SU-DHL-6 (cell line): ENCODE measurements around the gene DFFB.

ENCODE experiments used
- H2AFZ ChIP-seq: fragments of 200-600 bp; sonication (generic); 2 replicates; pipeline ENCODE4 v1.6.1; 2014; ENCODE audit warnings: low read depth, mild to moderate bottlenecking, moderate library complexity, mixed read lengths, antibody characterized with exemption, low read length; ENCODE audit not compliant: severe bottlenecking
- H3F3A ChIP-seq: fragments of 200-600 bp; shearing (Covaris generic); 2 replicates; pipeline ENCODE4 v1.6.0; 2016; ENCODE audit warnings: antibody characterized with exemption, mild to moderate bottlenecking; ENCODE audit not compliant: insufficient read depth
- H3K27ac ChIP-seq: fragments of 200-600 bp; sonication (generic); 2 replicates; pipeline ENCODE4 v1.5.1; 2016; ENCODE audit warnings: low read depth, mild to moderate bottlenecking, low read length, moderate library complexity, mixed read lengths
- H3K27me3 ChIP-seq: fragments of 200-600 bp; sonication (generic), shearing (Covaris generic); 2 replicates; pipeline ENCODE4 v1.6.0; 2014; ENCODE audit warnings: mild to moderate bottlenecking, low read length
- H3K36me3 ChIP-seq: fragments of 200-600 bp; sonication (generic); 2 replicates; pipeline ENCODE4 v1.6.1; 2014; ENCODE audit warnings: mild to moderate bottlenecking, low read length, mixed read lengths
- H3K4me2 ChIP-seq: fragments of 300-600, 200-600 bp; shearing (Covaris generic), sonication (generic); 2 replicates; pipeline ENCODE4 v1.6.0; 2014; ENCODE audit warnings: low read length, low read depth, mild to moderate bottlenecking; ENCODE audit not compliant: poor library complexity, severe bottlenecking
- H3K4me3 ChIP-seq: fragments of 200-600 bp; sonication (generic); 2 replicates; pipeline ENCODE4 v1.5.1; 2014; ENCODE audit warnings: antibody characterized with exemption, low read length, mild to moderate bottlenecking, mixed read lengths; ENCODE audit not compliant: insufficient read depth, poor library complexity, severe bottlenecking
- H3K79me2 ChIP-seq: fragments of 200-600 bp; sonication (generic); 2 replicates; pipeline ENCODE4 v1.6.1; 2014; ENCODE audit warnings: mild to moderate bottlenecking, low read length, moderate library complexity; ENCODE audit not compliant: insufficient read depth
- H3K9ac ChIP-seq: fragments of 200-600 bp; sonication (generic); 2 replicates; pipeline ENCODE4 v1.7.0; 2014; ENCODE audit warnings: mild to moderate bottlenecking, low read length
- H3K9me2 ChIP-seq: fragments of 200-600 bp; sonication (generic); replicated peaks from 2 replicates; pipeline ENCODE4 v1.6.1; 2014; ENCODE audit warnings: low read length; ENCODE audit not compliant: insufficient read depth
- H3K9me3 ChIP-seq: fragments of 200-600 bp; sonication (generic); 2 replicates; pipeline ENCODE4 v1.6.1; 2014; ENCODE audit warnings: low read length, mixed read lengths; ENCODE audit not compliant: insufficient read depth
- H4K20me1 ChIP-seq: fragments of 200-600 bp; sonication (generic); 2 replicates; pipeline ENCODE4 v1.6.1; 2014; ENCODE audit warnings: low read depth, mild to moderate bottlenecking, antibody characterized with exemption, low read length, moderate library complexity, mixed read lengths
- EZH2phosphoT487 ChIP-seq: fragments of 200-600 bp; sonication (generic), shearing (Covaris generic); conservative IDR thresholded peaks from 2 replicates; pipeline ENCODE4 v1.6.1; 2018; ENCODE audit warnings: mild to moderate bottlenecking, antibody characterized with exemption, low read length, moderate library complexity, mixed read lengths
- TF ChIP-seq, protein P1 (sequence below): fragments of 200-600 bp; sonication (generic); IDR thresholded peaks from one replicate; pipeline ENCODE4 v1.5.1; 2017; ENCODE audit warnings: antibody characterized with exemption, mild to moderate bottlenecking, low read length, moderate library complexity; ENCODE audit not compliant: insufficient read depth, poor library complexity, severe bottlenecking

Gene DFFB

DNA sequence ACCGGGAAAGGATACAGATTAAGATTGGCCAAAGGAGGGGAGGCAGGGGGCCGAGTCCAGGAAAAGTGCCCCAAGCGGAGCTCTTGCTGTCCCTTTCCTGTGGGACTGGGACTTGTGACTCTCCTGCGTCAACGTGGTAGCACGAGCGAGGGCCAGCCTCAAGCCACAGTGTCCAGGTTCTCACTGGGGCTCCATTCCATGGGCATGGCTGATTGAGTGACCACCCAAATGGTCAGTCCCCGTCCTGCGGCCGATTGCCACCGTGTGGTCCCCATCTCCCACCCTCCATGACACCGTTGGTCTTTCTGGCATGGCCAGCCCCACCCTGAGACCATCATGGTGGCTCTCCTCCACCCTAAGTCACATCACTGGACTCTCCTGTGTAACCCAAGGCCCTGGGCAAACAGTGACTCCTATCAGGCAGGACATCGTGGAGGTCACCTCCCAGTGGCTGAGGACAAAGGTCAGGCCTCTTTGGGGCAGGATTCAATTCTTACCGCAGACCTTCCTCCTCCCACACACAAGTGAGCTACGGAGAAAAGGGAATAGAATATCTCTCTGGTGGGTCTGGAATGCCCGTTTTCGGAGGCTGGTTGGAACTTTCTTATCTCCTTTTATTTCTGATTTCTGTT, 51.7 kb downstream of the DFFB start:
- Histone ChIP-seq H3K27me3 (no peaks in the 10 kb centered on the region), H4K20me1 (no peaks in the 10 kb centered on the region), H3K4me3 (peak overlapping the region; percentile 34), H3K4me2 (peak overlapping the region; percentile 75), H3F3A (peaks cover 8% of the 10 kb centered on the region; the same call in 1 of the 2 replicates), H3K27ac (peak overlapping the region; percentile 99), H2AFZ (no peak overlapping the region), H3K9me3 (no peaks in the 10 kb centered on the region), H3K36me3 (no peaks in the 10 kb centered on the region), H3K79me2 (no peaks in the 10 kb centered on the region), H3K9ac (peak overlapping the region; percentile 65; the same call in 1 of the 2 replicates), H3K9me2 (no peaks in the 10 kb centered on the region)
- TF ChIP-seq, protein P1, sequence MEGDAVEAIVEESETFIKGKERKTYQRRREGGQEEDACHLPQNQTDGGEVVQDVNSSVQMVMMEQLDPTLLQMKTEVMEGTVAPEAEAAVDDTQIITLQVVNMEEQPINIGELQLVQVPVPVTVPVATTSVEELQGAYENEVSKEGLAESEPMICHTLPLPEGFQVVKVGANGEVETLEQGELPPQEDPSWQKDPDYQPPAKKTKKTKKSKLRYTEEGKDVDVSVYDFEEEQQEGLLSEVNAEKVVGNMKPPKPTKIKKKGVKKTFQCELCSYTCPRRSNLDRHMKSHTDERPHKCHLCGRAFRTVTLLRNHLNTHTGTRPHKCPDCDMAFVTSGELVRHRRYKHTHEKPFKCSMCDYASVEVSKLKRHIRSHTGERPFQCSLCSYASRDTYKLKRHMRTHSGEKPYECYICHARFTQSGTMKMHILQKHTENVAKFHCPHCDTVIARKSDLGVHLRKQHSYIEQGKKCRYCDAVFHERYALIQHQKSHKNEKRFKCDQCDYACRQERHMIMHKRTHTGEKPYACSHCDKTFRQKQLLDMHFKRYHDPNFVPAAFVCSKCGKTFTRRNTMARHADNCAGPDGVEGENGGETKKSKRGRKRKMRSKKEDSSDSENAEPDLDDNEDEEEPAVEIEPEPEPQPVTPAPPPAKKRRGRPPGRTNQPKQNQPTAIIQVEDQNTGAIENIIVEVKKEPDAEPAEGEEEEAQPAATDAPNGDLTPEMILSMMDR = no peak

DNA sequence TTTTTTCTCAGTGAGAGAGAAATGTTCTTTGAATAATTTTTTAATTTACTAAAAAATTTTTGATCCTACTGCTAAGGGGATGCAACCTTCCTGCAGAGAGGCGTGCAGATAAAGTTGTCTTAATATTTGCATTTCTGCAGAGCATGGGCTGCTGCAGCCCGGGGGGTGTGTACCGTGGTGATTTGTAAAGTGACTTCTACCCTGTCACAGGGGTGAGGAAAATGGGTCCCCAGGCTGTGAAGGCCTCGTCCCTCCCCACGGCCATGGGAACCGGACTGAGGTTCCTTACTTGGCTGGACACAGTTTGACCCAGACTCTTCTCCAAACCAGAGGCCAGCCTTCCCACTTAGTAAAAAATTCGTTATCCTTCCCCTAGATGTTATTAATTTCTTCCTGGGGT, 52.3 kb downstream of the DFFB start:
- H3K4me3 ChIP-seq = peak overlapping the region; percentile 34
- H3K9me3 ChIP-seq = no peaks in the 10 kb centered on the region
- peaks cover 8% of the 10 kb centered on the region; the same call in 1 of the 2 replicates for H3F3A ChIP-seq
- peak overlapping the region; percentile 99 for H3K27ac ChIP-seq
- H3K36me3 ChIP-seq = no peaks in the 10 kb centered on the region
- no peak for TF ChIP-seq EZH2phosphoT487
- TF ChIP-seq, protein P1 = no peak
- no peaks in the 10 kb centered on the region for H4K20me1 ChIP-seq
- peak overlapping the region; percentile 75 for H3K4me2 ChIP-seq
- no peak overlapping the region for H2AFZ ChIP-seq
- no peaks in the 10 kb centered on the region for H3K79me2 ChIP-seq
- H3K9me2 ChIP-seq = no peaks in the 10 kb centered on the region
- peak overlapping the region; percentile 65 for H3K9ac ChIP-seq
- H3K27me3 ChIP-seq = no peaks in the 10 kb centered on the region

DNA sequence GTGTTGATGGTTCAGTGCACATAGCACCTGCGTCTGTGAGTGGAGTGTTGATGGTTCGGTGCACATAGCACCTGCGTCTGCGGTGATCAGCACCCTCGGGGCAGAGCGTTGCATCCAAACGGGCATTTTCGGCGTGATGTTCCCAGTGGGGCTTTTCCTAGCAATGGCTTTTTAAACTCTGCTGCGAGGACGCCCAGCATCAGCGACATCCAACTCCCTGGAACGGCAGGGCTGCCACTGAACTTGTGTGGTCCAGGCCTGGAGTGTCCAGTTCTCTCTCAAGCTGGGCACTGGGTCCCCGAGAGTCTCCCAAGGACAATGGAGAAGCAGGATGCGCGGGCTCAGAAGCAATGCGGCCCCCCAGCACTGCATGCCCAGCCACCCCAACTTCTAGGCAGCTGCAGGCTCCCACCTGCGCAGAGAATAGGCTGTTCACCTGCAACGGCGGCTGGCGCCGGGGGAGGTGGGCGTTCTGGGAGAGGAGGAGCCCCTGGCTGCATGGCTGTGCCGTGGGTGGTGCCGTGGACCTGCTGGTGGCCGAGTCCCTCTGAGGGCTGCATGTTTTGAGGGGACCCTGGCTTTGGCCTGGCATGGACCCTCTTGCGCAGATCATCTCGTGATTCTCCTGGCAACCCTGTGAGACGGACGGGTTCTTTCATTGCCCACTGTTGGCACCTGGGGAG, 52.9 kb downstream of the DFFB start:
- no peaks in the 10 kb centered on the region for H4K20me1 ChIP-seq
- H3K4me2 ChIP-seq = peak overlapping the region; percentile 75
- TF ChIP-seq EZH2phosphoT487 = no peak
- TF ChIP-seq, protein P1 = no peak
- no peaks in the 10 kb centered on the region for H3K9me3 ChIP-seq
- H3F3A ChIP-seq = peaks cover 8% of the 10 kb centered on the region; the same call in 1 of the 2 replicates
- peak overlapping the region; percentile 41 for H2AFZ ChIP-seq
- peak overlapping the region; percentile 52 for H3K4me3 ChIP-seq
- peak overlapping the region; percentile 65 for H3K9ac ChIP-seq
- H3K36me3 ChIP-seq = no peaks in the 10 kb centered on the region
- no peaks in the 10 kb centered on the region for H3K79me2 ChIP-seq
- no peaks in the 10 kb centered on the region for H3K27me3 ChIP-seq
- no peaks in the 10 kb centered on the region for H3K9me2 ChIP-seq
- peak overlapping the region; percentile 99 for H3K27ac ChIP-seq
